HepG2 (cell line): Measurements from ENCODE around the gene TUBB3. TPM values are rescaled to one million over a fixed set of nuclear protein-coding genes. Genes with fewer than 3 reads are reported as not detected.

Experiments
- AKAP8 ChIP-seq: sonication (generic); formaldehyde crosslinking; IDR thresholded peaks from 2 replicates; pipeline ENCODE4 v1.5.1; 2020; ENCODE audit warnings: mild to moderate bottlenecking, missing genetic modification reagents
- ASH2L ChIP-seq: fragments of 300-600, 200-600 bp; sonication (generic); IDR thresholded peaks from 2 replicates; pipeline ENCODE4 v1.7.0; 2017; ENCODE audit warnings: low read depth, mild to moderate bottlenecking, moderate library complexity, mixed read lengths, low read length; ENCODE audit not compliant: insufficient read length
- ATAD3A ChIP-seq: sonication (generic); formaldehyde crosslinking; IDR thresholded peaks from 2 replicates; pipeline ENCODE4 v1.4.0; 2020; ENCODE audit warnings: missing genetic modification reagents
- ATRX ChIP-seq: sonication (generic); formaldehyde crosslinking; IDR thresholded peaks from 2 replicates; pipeline ENCODE4 v1.4.0; 2020; ENCODE audit warnings: missing genetic modification reagents, borderline replicate concordance
- GATAD2A ChIP-seq: IDR thresholded peaks from 2 replicates; pipeline ENCODE4 v1.6.1; 2016
- JUNB ChIP-seq: sonication (generic); formaldehyde crosslinking; IDR thresholded peaks from 2 replicates; pipeline ENCODE4 v1.8.0; 2022; ENCODE audit warnings: missing genetic modification reagents, mild to moderate bottlenecking, borderline replicate concordance
- NFKB2 ChIP-seq: sonication (generic); formaldehyde crosslinking; IDR thresholded peaks from 2 replicates; pipeline ENCODE4 v1.4.0; 2020; ENCODE audit warnings: missing genetic modification reagents, borderline replicate concordance
- POLR2AphosphoS2 ChIP-seq: IDR thresholded peaks from 2 replicates; pipeline ENCODE4 v1.6.1; 2011; ENCODE audit warnings: low read depth, low read length, improper control_type of control experiment
- SMAD3 ChIP-seq: sonication (generic); formaldehyde crosslinking; IDR thresholded peaks from 2 replicates; pipeline ENCODE4 v1.4.0; 2020; ENCODE audit warnings: missing genetic modification reagents
- TRIM24 ChIP-seq: sonication (generic); formaldehyde crosslinking; IDR thresholded peaks from 2 replicates; pipeline ENCODE4 v1.8.0; 2022; ENCODE audit warnings: mild to moderate bottlenecking, missing genetic modification reagents
- ZBTB20 ChIP-seq: sonication (generic); formaldehyde crosslinking; IDR thresholded peaks from 2 replicates; pipeline ENCODE4 v1.8.1; 2023; ENCODE audit warnings: missing genetic modification reagents, low read depth, mild to moderate bottlenecking, borderline replicate concordance
- ZMAT5 ChIP-seq: sonication (generic); formaldehyde crosslinking; IDR thresholded peaks from 2 replicates; pipeline ENCODE4 v1.5.0; 2020; ENCODE audit warnings: mild to moderate bottlenecking, low read depth, missing genetic modification reagents, borderline replicate concordance
- ZNF10 ChIP-seq: sonication (generic); formaldehyde crosslinking; IDR thresholded peaks from 2 replicates; pipeline ENCODE4 v1.4.0; 2020; ENCODE audit warnings: mild to moderate bottlenecking, low read depth, missing genetic modification reagents, borderline replicate concordance
- ZNF816 ChIP-seq: sonication (generic); formaldehyde crosslinking; IDR thresholded peaks from 2 replicates; pipeline ENCODE4 v1.8.0; 2022; ENCODE audit warnings: missing genetic modification reagents, mild to moderate bottlenecking, borderline replicate concordance
- ZSCAN29 ChIP-seq: sonication (generic); formaldehyde crosslinking; conservative IDR thresholded peaks from 2 replicates; pipeline ENCODE4 v1.4.0; 2020; ENCODE audit warnings: mild to moderate bottlenecking, missing genetic modification reagents
- polyA plus RNA-seq, 8 experiments: library from polyadenylated mRNA; depleted of rRNA in 3 of 8; stranded (reverse) in 7 of 8; unstranded in 1 of 8; fragments of >200 nt; fragmentation: Illumina TruSeq in 4 of 8; extraction: Trizol in 4 of 8; gene quantifications; 2 replicates each; pipeline versions ENCODE4 v1.2.1 to v1.2.3, GENCODE V29; 2011 to 2016; ENCODE audit warnings: low read depth in 4 of 8, missing spikeins in 1 of 8, mixed read lengths in 1 of 8; ENCODE audit not compliant: insufficient read depth in 1 of 8
- total RNA-seq, 5 experiments: library from RNA; depleted of rRNA; stranded (reverse); fragments of >200 nt; fragmentation: Illumina TruSeq; extraction: Trizol; gene quantifications; 2 replicates each; pipeline ENCODE4 v1.2.3, GENCODE V29; 2016; ENCODE audit warnings: low read depth in 1 of 5
- TF ChIP-seq, protein P1 (sequence below): sonication (generic); formaldehyde crosslinking; IDR thresholded peaks from 2 replicates; pipeline ENCODE4 v1.8.1; 2022; ENCODE audit warnings: low read depth, mild to moderate bottlenecking, missing genetic modification reagents
- TF ChIP-seq, protein P2 (sequence below): IDR thresholded peaks from 2 replicates; pipeline ENCODE4 v1.6.1; 2012; ENCODE audit warnings: low read length, improper control_type of control experiment
- TF ChIP-seq, protein P3 (sequence below): sonication (generic); formaldehyde crosslinking; IDR thresholded peaks from 2 replicates; pipeline ENCODE4 v1.8.1; 2022; ENCODE audit warnings: mild to moderate bottlenecking, missing genetic modification reagents
- TF ChIP-seq, protein P4 (sequence below): sonication (generic); formaldehyde crosslinking; conservative IDR thresholded peaks from 2 replicates; pipeline ENCODE4 v1.4.0; 2020; ENCODE audit warnings: missing genetic modification reagents

The TUBB3 gene
- total and polyA plus RNA-seq, 2 of the 13 experiments (the other 11 are each of a cell fraction or from before 2014, with no cell fraction given) = 110 to 185 TPM

- TF ChIP-seq, protein P1, sequence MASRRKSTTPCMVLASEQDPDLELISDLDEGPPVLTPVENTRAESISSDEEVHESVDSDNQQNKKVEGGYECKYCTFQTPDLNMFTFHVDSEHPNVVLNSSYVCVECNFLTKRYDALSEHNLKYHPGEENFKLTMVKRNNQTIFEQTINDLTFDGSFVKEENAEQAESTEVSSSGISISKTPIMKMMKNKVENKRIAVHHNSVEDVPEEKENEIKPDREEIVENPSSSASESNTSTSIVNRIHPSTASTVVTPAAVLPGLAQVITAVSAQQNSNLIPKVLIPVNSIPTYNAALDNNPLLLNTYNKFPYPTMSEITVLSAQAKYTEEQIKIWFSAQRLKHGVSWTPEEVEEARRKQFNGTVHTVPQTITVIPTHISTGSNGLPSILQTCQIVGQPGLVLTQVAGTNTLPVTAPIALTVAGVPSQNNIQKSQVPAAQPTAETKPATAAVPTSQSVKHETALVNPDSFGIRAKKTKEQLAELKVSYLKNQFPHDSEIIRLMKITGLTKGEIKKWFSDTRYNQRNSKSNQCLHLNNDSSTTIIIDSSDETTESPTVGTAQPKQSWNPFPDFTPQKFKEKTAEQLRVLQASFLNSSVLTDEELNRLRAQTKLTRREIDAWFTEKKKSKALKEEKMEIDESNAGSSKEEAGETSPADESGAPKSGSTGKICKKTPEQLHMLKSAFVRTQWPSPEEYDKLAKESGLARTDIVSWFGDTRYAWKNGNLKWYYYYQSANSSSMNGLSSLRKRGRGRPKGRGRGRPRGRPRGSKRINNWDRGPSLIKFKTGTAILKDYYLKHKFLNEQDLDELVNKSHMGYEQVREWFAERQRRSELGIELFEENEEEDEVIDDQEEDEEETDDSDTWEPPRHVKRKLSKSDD (CRISPR knock-in tag) = peak; percentile 90; the same call in 1 of the 2 replicates
- no peak for TF ChIP-seq ATRX (CRISPR knock-in tag)
- TF ChIP-seq POLR2AphosphoS2 = no peak
- TF ChIP-seq ATAD3A (CRISPR knock-in tag) = peak; percentile 77; the same call in 1 of the 2 replicates
- no peak for TF ChIP-seq ZMAT5
- peak; percentile 91 for TF ChIP-seq GATAD2A (CRISPR knock-in tag)
- peak; percentile 92 for TF ChIP-seq ZSCAN29 (CRISPR knock-in tag)
- TF ChIP-seq ASH2L = no peak
- TF ChIP-seq ZNF816 (CRISPR knock-in tag) = peak; percentile 94; the same call in 1 of the 2 replicates
- TF ChIP-seq SMAD3 = peak; percentile 95
- TF ChIP-seq AKAP8 (CRISPR knock-in tag) = peak; percentile 99
- TF ChIP-seq, protein P2, sequence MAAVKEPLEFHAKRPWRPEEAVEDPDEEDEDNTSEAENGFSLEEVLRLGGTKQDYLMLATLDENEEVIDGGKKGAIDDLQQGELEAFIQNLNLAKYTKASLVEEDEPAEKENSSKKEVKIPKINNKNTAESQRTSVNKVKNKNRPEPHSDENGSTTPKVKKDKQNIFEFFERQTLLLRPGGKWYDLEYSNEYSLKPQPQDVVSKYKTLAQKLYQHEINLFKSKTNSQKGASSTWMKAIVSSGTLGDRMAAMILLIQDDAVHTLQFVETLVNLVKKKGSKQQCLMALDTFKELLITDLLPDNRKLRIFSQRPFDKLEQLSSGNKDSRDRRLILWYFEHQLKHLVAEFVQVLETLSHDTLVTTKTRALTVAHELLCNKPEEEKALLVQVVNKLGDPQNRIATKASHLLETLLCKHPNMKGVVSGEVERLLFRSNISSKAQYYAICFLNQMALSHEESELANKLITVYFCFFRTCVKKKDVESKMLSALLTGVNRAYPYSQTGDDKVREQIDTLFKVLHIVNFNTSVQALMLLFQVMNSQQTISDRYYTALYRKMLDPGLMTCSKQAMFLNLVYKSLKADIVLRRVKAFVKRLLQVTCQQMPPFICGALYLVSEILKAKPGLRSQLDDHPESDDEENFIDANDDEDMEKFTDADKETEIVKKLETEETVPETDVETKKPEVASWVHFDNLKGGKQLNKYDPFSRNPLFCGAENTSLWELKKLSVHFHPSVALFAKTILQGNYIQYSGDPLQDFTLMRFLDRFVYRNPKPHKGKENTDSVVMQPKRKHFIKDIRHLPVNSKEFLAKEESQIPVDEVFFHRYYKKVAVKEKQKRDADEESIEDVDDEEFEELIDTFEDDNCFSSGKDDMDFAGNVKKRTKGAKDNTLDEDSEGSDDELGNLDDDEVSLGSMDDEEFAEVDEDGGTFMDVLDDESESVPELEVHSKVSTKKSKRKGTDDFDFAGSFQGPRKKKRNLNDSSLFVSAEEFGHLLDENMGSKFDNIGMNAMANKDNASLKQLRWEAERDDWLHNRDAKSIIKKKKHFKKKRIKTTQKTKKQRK = no peak
- TF ChIP-seq ZNF10 = 0 out of 2 replicates have a peak, but pooled peaks have one; percentile 76
- TF ChIP-seq ZBTB20 = peak; percentile 97; the same call in 1 of the 2 replicates
- TF ChIP-seq TRIM24 (CRISPR knock-in tag) = no peak
- peak; percentile 85 for TF ChIP-seq JUNB (CRISPR knock-in tag)
- peak; percentile 100 for TF ChIP-seq NFKB2 (CRISPR knock-in tag)
- TF ChIP-seq, protein P3, sequence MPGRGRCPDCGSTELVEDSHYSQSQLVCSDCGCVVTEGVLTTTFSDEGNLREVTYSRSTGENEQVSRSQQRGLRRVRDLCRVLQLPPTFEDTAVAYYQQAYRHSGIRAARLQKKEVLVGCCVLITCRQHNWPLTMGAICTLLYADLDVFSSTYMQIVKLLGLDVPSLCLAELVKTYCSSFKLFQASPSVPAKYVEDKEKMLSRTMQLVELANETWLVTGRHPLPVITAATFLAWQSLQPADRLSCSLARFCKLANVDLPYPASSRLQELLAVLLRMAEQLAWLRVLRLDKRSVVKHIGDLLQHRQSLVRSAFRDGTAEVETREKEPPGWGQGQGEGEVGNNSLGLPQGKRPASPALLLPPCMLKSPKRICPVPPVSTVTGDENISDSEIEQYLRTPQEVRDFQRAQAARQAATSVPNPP = peak; percentile 95
- TF ChIP-seq, protein P4, sequence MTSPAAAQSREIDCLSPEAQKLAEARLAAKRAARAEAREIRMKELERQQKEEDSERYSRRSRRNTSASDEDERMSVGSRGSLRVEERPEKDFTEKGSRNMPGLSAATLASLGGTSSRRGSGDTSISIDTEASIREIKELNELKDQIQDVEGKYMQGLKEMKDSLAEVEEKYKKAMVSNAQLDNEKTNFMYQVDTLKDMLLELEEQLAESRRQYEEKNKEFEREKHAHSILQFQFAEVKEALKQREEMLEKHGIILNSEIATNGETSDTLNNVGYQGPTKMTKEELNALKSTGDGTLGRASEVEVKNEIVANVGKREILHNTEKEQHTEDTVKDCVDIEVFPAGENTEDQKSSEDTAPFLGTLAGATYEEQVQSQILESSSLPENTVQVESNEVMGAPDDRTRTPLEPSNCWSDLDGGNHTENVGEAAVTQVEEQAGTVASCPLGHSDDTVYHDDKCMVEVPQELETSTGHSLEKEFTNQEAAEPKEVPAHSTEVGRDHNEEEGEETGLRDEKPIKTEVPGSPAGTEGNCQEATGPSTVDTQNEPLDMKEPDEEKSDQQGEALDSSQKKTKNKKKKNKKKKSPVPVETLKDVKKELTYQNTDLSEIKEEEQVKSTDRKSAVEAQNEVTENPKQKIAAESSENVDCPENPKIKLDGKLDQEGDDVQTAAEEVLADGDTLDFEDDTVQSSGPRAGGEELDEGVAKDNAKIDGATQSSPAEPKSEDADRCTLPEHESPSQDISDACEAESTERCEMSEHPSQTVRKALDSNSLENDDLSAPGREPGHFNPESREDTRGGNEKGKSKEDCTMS (CRISPR knock-in tag) = peak; percentile 95
Observed at GRCh38 chr16:89917773-89918452, 5.2 kb upstream of the TUBB3 start (continued).
